ENCODE data around the gene C6orf47. TPM values are rescaled to one million over a fixed set of nuclear protein-coding genes. Genes with fewer than 3 reads are reported as not detected.

Gene C6orf47
- total RNA-seq, 1 experiment from 2014 or later, result 13.8 TPM

- no peaks in the 10 kb centered on the region for H3K9me2 ChIP-seq (replicated peaks; ENCODE audit: insufficient read depth, low read length)
- no peak overlapping the region for H3K27ac ChIP-seq (ENCODE audit: low read length)
- peak; percentile 68 for DNase-seq
- no peaks in the 10 kb centered on the region for H3K27me3 ChIP-seq (ENCODE audit: low read length)
- no peaks in the 10 kb centered on the region for H3K9me3 ChIP-seq (ENCODE audit: low read length)
- H3K4me1 ChIP-seq (ENCODE audit: low read length), result peaks cover 14% of the 10 kb centered on the region
- H3K36me3 ChIP-seq (ENCODE audit: insufficient read depth, low read length), result no peaks in the 10 kb centered on the region
- no peak overlapping the region for H2AFZ ChIP-seq (ENCODE audit: low read length)
- no peaks in the 10 kb centered on the region for H3K79me2 ChIP-seq (ENCODE audit: low read length)
- H3K4me2 ChIP-seq (ENCODE audit: low read depth, low read length, poor library complexity, severe bottlenecking), result peak overlapping the region; percentile 83
- peak overlapping the region; percentile 64 for H3K9ac ChIP-seq (ENCODE audit: low read length)
- no peaks in the 10 kb centered on the region for H4K20me1 ChIP-seq (ENCODE audit: insufficient read depth, low read depth, low read length)
- H3K4me3 ChIP-seq (ENCODE audit: low read length), result peak overlapping the region; percentile 64
Measured at GRCh38 chr6:31681135-31681671, 20.6 kb upstream of the C6orf47 start.

DNA sequence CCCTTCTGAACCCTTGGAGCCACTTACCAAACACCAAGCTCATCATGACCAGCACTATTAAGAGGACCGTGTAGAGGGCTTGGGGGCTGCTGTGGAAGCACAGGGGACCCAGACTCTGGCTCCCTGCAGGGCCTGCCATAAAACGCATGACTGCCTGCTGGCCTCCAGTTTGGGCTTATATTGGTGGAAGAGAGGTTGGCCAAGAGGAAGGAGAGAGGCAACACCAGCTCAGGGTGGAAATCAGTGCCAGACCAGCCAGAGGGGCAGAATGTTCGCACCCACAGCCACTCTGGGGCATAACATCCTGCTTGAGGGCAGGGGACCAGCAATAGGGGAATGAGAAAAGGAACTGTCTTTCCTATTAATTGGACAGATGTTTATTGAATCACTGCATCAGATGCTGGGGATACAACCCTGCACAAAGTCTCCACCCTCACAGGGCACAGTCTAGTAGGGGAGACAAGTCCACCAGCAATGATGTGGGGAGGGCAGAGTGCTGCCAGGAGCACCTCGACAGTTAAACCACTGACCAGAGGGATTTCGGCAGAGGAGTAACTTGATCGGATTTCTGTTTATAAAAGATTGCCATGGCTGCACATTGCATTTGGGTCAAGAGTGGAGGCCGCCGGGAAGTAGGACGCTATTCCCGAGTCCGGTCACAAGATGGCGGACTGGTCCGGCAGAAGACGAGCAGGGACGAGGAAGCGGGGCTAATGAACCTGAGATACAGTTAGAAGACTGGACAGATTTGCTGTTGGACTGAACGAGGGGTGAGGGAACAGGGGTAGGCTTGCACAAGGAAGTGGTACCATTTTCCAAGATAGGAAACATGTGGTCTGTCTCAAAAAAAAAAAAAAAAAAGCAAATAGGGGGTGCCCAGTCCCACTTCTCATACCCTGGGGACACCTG is 19.9 kb upstream of the C6orf47 start, which contains the start of gene LY6G5C:
Gene LY6G5C (minus strand): TSS at position 842 of the 909 bp plus-strand sequence. CDS start 694 bp downstream, at position 148.
- Histone ChIP-seq H3K79me2 (ENCODE audit: low read length) (no peaks in the 10 kb centered on the region), H3K4me1 (ENCODE audit: low read length) (peaks cover 14% of the 10 kb centered on the region), H3K27me3 (ENCODE audit: low read length) (no peaks in the 10 kb centered on the region), H3K4me2 (ENCODE audit: low read depth, low read length, poor library complexity, severe bottlenecking) (peak within 1 kb of the TSS; percentile 83), H3K36me3 (ENCODE audit: insufficient read depth, low read length) (no peaks in the 10 kb centered on the region), H3K4me3 (ENCODE audit: low read length) (peak within 1 kb of the TSS; percentile 64), H3K9me3 (ENCODE audit: low read length) (no peaks in the 10 kb centered on the region), H4K20me1 (ENCODE audit: insufficient read depth, low read depth, low read length) (no peaks in the 10 kb centered on the region), H3K27ac (ENCODE audit: low read length) (no peak within 1 kb of the TSS), H3K9ac (ENCODE audit: low read length) (peak within 1 kb of the TSS; percentile 64), H3K9me2 (replicated peaks; ENCODE audit: insufficient read depth, low read length) (no peaks in the 10 kb centered on the region), H2AFZ (ENCODE audit: low read length) (no peak within 1 kb of the TSS)
- DNase-seq, result peak; percentile 77

- H4K20me1 ChIP-seq (ENCODE audit: insufficient read depth, low read depth, low read length), result no peaks in the 10 kb centered on the region
- no peaks in the 10 kb centered on the region for H3K9me3 ChIP-seq (ENCODE audit: low read length)
- H3K4me2 ChIP-seq (ENCODE audit: low read depth, low read length, poor library complexity, severe bottlenecking), result no peak overlapping the region
- H3K79me2 ChIP-seq (ENCODE audit: low read length), result no peaks in the 10 kb centered on the region
- no peaks in the 10 kb centered on the region for H3K36me3 ChIP-seq (ENCODE audit: insufficient read depth, low read length)
- H3K27me3 ChIP-seq (ENCODE audit: low read length), result no peaks in the 10 kb centered on the region
- H3K4me1 ChIP-seq (ENCODE audit: low read length), result peaks cover 14% of the 10 kb centered on the region
- no peak overlapping the region for H2AFZ ChIP-seq (ENCODE audit: low read length)
- no peak overlapping the region for H3K4me3 ChIP-seq (ENCODE audit: low read length)
- no peak overlapping the region for H3K9ac ChIP-seq (ENCODE audit: low read length)
- H3K27ac ChIP-seq (ENCODE audit: low read length), result no peak overlapping the region
- DNase-seq, result no peak
- H3K9me2 ChIP-seq (replicated peaks; ENCODE audit: insufficient read depth, low read length), result no peaks in the 10 kb centered on the region
Measured at GRCh38 chr6:31677955-31678354, 17.4 kb upstream of the C6orf47 start.

DNA sequence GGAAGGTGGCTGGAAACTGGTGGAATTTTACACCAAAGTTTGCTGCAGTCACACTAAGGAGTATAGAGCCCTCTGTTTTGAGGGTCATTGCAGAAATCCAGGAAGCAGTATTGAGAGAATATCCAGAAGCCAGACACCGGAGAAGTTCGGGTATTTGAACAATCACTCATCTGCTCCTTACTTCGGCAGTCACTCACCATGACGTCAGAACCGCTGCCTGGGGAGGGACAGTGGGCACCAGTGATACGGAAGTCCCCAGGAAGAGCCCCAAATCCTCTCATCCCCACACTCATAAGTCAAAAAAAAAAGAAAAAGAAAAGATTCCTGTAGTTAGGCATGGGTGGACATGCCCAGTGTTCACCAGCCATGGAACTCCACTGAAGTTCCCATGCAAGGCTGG is 16.3 kb upstream of the C6orf47 start:
- H2AFZ ChIP-seq (ENCODE audit: low read length), result no peak overlapping the region
- H3K27ac ChIP-seq (ENCODE audit: low read length), result no peak overlapping the region

GRCh38 chr6:31676322-31676903 is 15.8 kb upstream of the C6orf47 start:
- H4K20me1 ChIP-seq (ENCODE audit: insufficient read depth, low read depth, low read length), result no peaks in the 10 kb centered on the region
- H2AFZ ChIP-seq (ENCODE audit: low read length), result no peak overlapping the region
- H3K79me2 ChIP-seq (ENCODE audit: low read length), result no peaks in the 10 kb centered on the region
- H3K4me2 ChIP-seq (ENCODE audit: low read depth, low read length, poor library complexity, severe bottlenecking), result no peak overlapping the region
- DNase-seq, result peak; percentile 64
- H3K9me3 ChIP-seq (ENCODE audit: low read length), result no peaks in the 10 kb centered on the region
- H3K27me3 ChIP-seq (ENCODE audit: low read length), result no peaks in the 10 kb centered on the region
- no peak overlapping the region for H3K4me3 ChIP-seq (ENCODE audit: low read length)
- H3K27ac ChIP-seq (ENCODE audit: low read length), result no peak overlapping the region
- no peaks in the 10 kb centered on the region for H3K9me2 ChIP-seq (replicated peaks; ENCODE audit: insufficient read depth, low read length)
- peaks cover 5% of the 10 kb centered on the region; the same call in 1 of the 2 replicates for H3K36me3 ChIP-seq (ENCODE audit: insufficient read depth, low read length)
- no peak overlapping the region for H3K9ac ChIP-seq (ENCODE audit: low read length)
- peaks cover 11% of the 10 kb centered on the region for H3K4me1 ChIP-seq (ENCODE audit: low read length)

More for the DNA sequence above, 16.3 kb upstream of the C6orf47 start:
- H3K36me3 ChIP-seq (ENCODE audit: insufficient read depth, low read length), result peaks cover 3% of the 10 kb centered on the region; the same call in 1 of the 2 replicates
- no peak overlapping the region for H3K4me2 ChIP-seq (ENCODE audit: low read depth, low read length, poor library complexity, severe bottlenecking)
- no peaks in the 10 kb centered on the region for H4K20me1 ChIP-seq (ENCODE audit: insufficient read depth, low read depth, low read length)
- H3K27me3 ChIP-seq (ENCODE audit: low read length), result no peaks in the 10 kb centered on the region
- no peaks in the 10 kb centered on the region for H3K9me2 ChIP-seq (replicated peaks; ENCODE audit: insufficient read depth, low read length)
- H3K9me3 ChIP-seq (ENCODE audit: low read length), result no peaks in the 10 kb centered on the region
- H3K4me3 ChIP-seq (ENCODE audit: low read length), result no peak overlapping the region
- H3K4me1 ChIP-seq (ENCODE audit: low read length), result peaks cover 14% of the 10 kb centered on the region
- H3K9ac ChIP-seq (ENCODE audit: low read length), result no peak overlapping the region
- no peaks in the 10 kb centered on the region for H3K79me2 ChIP-seq (ENCODE audit: low read length)
- DNase-seq, result no peak

DNA sequence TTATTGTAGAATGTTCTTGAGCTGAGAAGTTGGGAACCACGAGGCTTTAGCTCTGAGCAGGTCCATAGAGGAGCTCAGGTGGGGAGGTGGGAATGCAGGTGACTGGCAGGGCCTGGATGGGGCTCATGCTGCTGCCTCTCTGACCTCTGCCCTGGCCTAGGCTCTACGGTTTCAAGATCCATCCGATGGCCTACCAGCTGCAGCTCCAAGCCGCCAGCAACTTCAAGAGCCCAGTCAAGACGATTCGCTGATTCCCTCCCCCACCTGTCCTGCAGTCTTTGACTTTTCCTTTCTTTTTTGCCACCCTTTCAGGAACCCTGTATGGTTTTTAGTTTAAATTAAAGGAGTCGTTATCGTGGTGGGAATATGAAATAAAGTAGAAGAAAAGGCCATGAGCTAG is 9.1 kb upstream of the C6orf47 start, which contains the start of gene LY6G5B:
Gene LY6G5B (plus strand): TSS at position 301 of the 400 bp plus-strand sequence. CDS start 975 bp downstream, outside the sequence.
- Histone ChIP-seq H3K4me2 (ENCODE audit: low read depth, low read length, poor library complexity, severe bottlenecking) (no peak within 1 kb of the TSS), H3K9ac (ENCODE audit: low read length) (no peak within 1 kb of the TSS), H3K27ac (ENCODE audit: low read length) (no peak within 1 kb of the TSS), H3K27me3 (ENCODE audit: low read length) (no peaks in the 10 kb centered on the region), H3K4me3 (ENCODE audit: low read length) (no peak within 1 kb of the TSS), H4K20me1 (ENCODE audit: insufficient read depth, low read depth, low read length) (peaks cover 9% of the 10 kb centered on the region; the same call in 1 of the 2 replicates), H3K9me2 (replicated peaks; ENCODE audit: insufficient read depth, low read length) (no peaks in the 10 kb centered on the region), H2AFZ (ENCODE audit: low read length) (no peak within 1 kb of the TSS), H3K4me1 (ENCODE audit: low read length) (peaks cover 10% of the 10 kb centered on the region), H3K79me2 (ENCODE audit: low read length) (peaks cover 28% of the 10 kb centered on the region), H3K36me3 (ENCODE audit: insufficient read depth, low read length) (peaks cover 33% of the 10 kb centered on the region), H3K9me3 (ENCODE audit: low read length) (no peaks in the 10 kb centered on the region)
- DNase-seq, result no peak

DNA sequence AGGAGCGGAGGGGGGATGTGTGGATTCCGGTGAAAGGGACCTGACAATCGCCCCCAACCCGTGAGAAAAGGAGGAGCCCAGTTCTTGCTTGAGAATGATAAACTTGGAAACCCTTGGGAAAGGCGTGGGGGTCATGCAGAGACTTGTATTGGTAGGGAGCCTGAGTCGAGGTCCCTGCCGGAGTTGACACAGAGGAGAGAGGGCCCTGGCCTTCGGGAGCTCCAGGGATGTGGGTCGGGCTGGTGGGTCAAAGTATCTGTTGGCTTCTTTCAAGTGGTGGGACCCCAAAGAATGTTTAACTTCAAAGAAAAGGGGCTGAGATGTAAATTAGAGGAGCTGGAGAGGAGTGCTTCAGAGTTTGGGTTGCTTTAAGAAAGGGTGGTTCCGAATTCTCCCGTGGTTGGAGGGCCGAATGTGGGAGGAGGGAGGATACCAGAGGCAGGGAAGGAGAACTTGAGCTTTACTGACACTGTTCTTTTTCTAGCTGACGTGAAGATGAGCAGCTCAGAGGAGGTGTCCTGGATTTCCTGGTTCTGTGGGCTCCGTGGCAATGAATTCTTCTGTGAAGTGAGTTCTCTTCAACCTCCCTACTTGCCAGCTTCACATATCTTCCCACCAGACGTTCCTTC is 5.9 kb upstream of the C6orf47 start:
- peak overlapping the region; percentile 85 for H3K4me2 ChIP-seq (ENCODE audit: low read depth, low read length, poor library complexity, severe bottlenecking)
- peaks cover 9% of the 10 kb centered on the region; the same call in 1 of the 2 replicates for H4K20me1 ChIP-seq (ENCODE audit: insufficient read depth, low read depth, low read length)
- H2AFZ ChIP-seq (ENCODE audit: low read length), result no peak overlapping the region
- H3K36me3 ChIP-seq (ENCODE audit: insufficient read depth, low read length), result peaks cover 31% of the 10 kb centered on the region
- H3K27ac ChIP-seq (ENCODE audit: low read length), result peak overlapping the region; percentile 40
- peaks cover 29% of the 10 kb centered on the region for H3K4me1 ChIP-seq (ENCODE audit: low read length)
- no peaks in the 10 kb centered on the region for H3K27me3 ChIP-seq (ENCODE audit: low read length)
- DNase-seq, result no peak
- peaks cover 44% of the 10 kb centered on the region for H3K79me2 ChIP-seq (ENCODE audit: low read length)
- no peaks in the 10 kb centered on the region for H3K9me3 ChIP-seq (ENCODE audit: low read length)
- peak overlapping the region; percentile 94 for H3K9ac ChIP-seq (ENCODE audit: low read length)
- H3K9me2 ChIP-seq (replicated peaks; ENCODE audit: insufficient read depth, low read length), result no peaks in the 10 kb centered on the region
- peak overlapping the region; percentile 91 for H3K4me3 ChIP-seq (ENCODE audit: low read length)
